ENCODE data around the gene GPX6.
"Not testable (repeated sequence)": the region's sequence is repeated elsewhere in the genome, so short reads cannot be mapped to it uniquely, and the experiment has no call there.

Gene GPX6

GRCh38 chr6:28515676-28516075 is at the start of gene GPX6:
TSS of gene GPX6 (minus strand) at chr6:28515793. CDS start at chr6:28515743, 50 bp downstream.
- DNase-seq, result no peak

GRCh38 chr6:28563430-28564095 is 48.0 kb upstream of the GPX6 start:
- no peak for DNase-seq

GRCh38 chr6:28558629-28559028 is 43.0 kb upstream of the GPX6 start:
- DNase-seq, result no peak

- DNase-seq, result no peak
Observed at GRCh38 chr6:28555136-28555535, 39.5 kb upstream of the GPX6 start.

- DNase-seq, result no peak
Observed at GRCh38 chr6:28553986-28554881, 38.6 kb upstream of the GPX6 start.

GRCh38 chr6:28553384-28553985 is 37.9 kb upstream of the GPX6 start:
- DNase-seq, result no peak

- DNase-seq, result no peak
Observed at GRCh38 chr6:28551891-28552666, 36.5 kb upstream of the GPX6 start.

- not testable (repeated sequence) for DNase-seq
Observed at GRCh38 chr6:28547003-28547402, 31.4 kb upstream of the GPX6 start.

GRCh38 chr6:28545955-28546354 is 30.4 kb upstream of the GPX6 start:
- no peak for DNase-seq

GRCh38 chr6:28543651-28544610 is 28.3 kb upstream of the GPX6 start:
- DNase-seq, result peak in 1 of 2 donors; percentile 21

- peak; percentile 45 to 60 for DNase-seq
Observed at GRCh38 chr6:28542440-28543296, 27.1 kb upstream of the GPX6 start.

GRCh38 chr6:28541996-28542395 is 26.4 kb upstream of the GPX6 start:
- DNase-seq, result no peak

- DNase-seq, result peak; percentile 12 to 38
Observed at GRCh38 chr6:28537509-28538140, 22.0 kb upstream of the GPX6 start.

- DNase-seq, result peak in 1 of 2 donors; percentile 8
Observed at GRCh38 chr6:28537065-28537464, 21.5 kb upstream of the GPX6 start.

- no peak for DNase-seq
Observed at GRCh38 chr6:28534875-28535274, 19.3 kb upstream of the GPX6 start.

GRCh38 chr6:28534306-28534705 is 18.7 kb upstream of the GPX6 start:
- no peak for DNase-seq

GRCh38 chr6:28531479-28532128 is 16.0 kb upstream of the GPX6 start:
- no peak for DNase-seq

GRCh38 chr6:28530777-28531176 is 15.2 kb upstream of the GPX6 start:
- DNase-seq, result no peak

- no peak for DNase-seq
Observed at GRCh38 chr6:28525496-28526039, 10.0 kb upstream of the GPX6 start, which contains the start of gene GPX5. TSS of gene GPX5 (plus strand) at chr6:28525881. CDS start at chr6:28526014, 133 bp downstream.
